NCI-H2227 (cell line): ENCODE results near the gene ASH1L.
"Not testable (repeated sequence)": the region's sequence is repeated elsewhere in the genome, so short reads cannot be mapped to it uniquely, and the experiment has no call there.

Experiments
- DNase-seq: peaks from one replicate; lab custom pipeline; 2025; ENCODE audit not compliant: unreplicated experiment; lab: John Stamatoyannopoulos, UW

ASH1L gene

GRCh38 chr1:155313261-155313660, 249.3 kb downstream of the ASH1L start:
- no peak for DNase-seq

- DNase-seq = no peak
These were observed 253.1 kb downstream of the ASH1L start for GRCh38 chr1:155309423-155310021.

DNA sequence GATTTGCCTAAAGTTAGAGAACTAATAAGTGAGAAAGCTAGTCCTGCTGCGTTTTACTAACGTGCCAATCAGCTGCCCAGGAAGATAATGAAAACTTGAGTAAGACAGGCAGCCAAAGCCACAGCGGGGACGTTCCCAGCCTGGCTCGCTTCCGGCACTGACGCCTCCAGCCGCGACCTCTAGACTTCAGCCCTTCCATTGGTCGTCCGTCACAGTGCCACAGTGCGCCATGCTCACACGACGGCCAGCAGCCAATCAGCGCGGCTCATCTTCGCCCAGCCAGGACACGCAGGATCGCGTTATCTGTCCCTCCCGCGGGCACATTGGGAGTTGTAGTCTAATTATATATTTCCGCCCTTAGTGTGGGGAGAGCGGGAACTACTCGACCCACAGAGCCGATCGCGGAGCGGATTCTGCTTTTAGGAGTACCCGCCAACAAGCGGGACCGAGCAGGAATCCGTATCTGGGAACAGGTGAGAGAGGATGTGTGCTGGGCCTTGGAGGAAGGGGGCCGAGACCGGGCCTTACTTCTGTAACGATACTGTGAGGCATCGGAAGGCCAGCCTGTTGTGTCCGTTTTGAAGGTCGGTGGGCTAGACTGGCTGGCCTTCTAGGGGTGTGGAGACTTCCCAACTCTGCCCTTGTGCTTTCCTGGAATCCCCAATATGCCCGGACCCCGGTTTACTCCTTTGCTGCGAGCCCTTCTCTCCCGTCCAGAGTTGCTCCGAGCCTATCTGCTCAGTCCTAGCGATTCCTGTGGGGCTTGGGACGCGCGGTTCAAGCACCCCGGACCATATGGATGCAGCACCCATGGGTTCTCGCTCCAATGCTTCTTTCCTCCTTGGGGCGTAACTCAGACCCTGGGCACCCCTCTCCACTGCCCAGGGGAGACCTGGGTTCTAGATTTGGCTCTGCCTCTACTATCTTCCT, 253.8 kb downstream of the ASH1L start, which contains the start of gene FDPS:
Gene FDPS (plus strand): TSS at position 374 of the 930 bp plus-strand sequence. CDS start 924 bp downstream, outside the sequence.
- peak; percentile 99 for DNase-seq

DNA sequence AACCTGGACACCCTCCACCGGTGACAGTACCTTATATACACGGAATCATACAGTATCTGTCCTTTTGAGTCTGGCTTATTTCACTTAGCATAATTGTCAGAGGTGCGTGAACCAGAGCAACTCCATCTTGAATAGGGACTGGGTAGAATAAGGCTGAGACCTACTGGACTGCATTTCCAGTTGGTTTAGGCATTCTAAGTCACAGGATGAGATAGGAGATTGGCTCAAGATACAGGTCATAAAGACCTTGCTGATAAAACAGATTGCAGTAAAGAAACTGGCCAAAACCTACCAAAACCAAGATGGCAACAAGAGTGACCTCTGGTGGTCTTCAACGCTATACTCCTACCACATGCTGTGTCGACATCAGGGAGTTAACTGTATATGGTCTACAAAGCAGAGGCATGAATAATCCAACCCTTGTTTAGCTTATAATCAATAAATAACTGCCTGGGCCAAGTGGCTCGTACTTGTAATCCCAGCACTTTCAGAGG, 255.3 kb downstream of the ASH1L start:
- peak; percentile 39 for DNase-seq

DNA sequence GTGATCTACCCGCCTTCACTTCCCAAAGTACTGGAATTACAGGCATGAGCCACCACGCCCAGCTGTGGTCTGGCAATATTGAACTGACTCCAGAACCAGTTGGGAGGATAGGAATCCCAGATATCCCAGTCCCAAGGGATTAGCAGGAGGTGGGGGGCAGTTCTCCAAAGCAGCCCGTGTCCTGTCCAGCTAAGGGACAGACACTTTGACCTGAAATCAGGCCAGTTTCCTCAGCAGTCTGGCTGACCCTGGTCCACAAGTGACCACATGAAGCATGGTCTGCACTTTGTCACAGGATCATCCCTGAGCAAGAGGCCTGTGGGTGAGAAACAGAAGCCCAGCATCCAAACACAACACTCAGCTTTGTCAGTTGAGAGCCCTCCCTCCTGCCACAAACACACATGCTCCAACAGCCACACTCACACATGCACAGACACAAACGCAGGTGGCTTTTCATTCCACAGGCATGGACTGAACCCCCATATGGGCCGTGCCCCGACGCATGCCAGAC, 256.7 kb downstream of the ASH1L start:
- DNase-seq = no peak

DNA sequence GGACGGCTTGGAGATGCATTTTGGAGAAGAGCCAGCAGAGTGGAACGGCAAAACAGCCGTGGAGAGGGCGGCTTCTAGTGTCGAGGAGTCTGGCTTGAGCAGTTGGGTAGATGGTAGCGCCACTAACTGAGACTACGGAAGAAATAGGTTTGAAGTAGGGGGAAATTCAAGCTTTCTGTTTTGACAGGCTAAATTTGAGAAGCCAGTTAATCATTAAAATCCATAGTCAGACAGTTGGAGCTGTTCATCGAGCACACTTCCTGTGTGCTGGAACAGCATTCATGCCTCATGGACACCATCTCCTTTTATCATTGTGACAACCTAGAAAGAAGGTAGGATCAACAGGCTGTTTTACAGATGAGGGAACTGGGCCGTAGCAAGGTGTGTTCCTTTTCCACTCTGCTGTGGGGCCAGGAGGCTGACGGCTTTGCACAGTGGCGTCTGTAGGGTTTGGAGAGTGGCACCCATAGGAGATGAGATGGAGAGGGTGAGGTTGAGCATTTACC, 258.0 kb downstream of the ASH1L start:
- DNase-seq = no peak

- DNase-seq = no peak
These were observed 261.2 kb downstream of the ASH1L start, which contains the start of gene PKLR for GRCh38 chr1:155301342-155301841. Gene PKLR (minus strand): TSS chr1:155301438. CDS start chr1:155301395, 43 bp downstream.

DNA sequence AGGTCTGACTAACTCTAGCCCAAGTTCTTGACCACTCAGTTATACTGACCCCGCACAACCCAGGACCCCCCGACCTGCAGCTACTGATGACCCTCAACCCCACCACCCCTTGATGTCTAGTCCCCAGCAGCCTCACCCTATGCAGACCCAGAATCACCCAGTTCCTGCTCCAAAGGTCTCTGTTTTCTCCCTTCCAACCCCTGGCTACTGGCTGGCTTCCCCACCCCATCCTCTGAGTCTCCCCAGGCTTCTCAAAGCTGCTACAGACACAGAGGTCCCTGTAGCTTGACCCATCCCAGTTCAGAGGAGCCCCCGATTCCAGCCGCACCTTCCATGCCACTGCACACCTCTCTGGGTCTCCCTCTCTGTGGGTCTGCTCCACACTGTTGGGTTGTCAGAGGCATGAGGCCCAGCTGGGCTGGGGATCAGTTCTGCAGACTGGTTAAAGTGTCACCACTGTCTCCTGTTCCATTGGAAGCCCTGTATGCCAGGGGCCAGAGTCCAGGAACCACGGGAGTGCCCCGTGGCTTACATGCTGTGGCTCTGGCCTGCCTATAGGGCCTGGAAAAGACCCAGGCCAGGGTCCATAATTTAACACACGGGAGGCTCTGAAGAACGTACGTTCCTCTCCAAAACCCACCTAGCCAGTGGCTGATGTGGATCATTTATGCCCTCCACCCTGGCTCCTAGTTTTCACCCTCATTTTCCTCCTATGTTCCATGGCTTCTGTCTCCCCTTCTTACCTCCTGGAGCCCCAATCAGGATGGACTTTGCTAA, 261.9 kb downstream of the ASH1L start:
- no peak for DNase-seq

DNA sequence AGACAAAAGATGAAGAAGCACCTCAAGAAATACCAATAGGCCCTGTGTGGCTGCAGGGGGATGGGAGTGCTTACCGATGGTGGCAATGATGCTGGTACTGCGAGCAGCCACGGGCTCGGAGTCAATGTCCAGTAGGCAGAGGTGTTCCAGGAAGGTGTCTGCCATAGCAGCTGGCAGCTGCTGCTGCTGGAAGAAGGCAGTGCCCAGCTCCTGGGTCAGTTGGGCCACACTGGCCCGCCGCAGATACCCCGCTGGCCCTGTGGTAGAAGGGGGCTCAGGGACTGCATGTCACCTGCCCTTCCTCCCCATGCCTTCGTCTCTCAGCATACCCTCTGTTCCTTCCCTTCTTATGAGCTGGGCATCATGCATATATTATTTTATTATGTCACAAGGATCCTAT, 262.6 kb downstream of the ASH1L start:
- DNase-seq = no peak

DNA sequence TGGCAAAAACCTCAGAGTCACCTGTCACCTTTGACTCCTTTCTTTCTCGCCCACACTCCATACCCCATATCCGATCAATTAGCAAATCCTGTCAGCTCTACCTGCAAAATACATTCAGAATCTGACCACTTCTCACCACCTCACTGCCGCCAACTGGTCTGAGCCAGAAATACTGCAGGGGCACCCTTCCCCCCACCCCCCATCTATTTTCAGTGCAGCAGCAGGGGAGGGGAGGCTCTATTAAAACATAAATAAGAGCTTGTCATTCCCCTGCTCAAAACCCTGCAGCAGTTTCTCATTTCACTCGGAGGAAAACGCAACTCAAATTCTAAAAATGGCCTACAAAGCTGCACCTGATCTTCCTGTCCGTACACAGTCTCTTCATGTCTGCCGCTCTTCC, 265.2 kb downstream of the ASH1L start:
- peak; percentile 23 for DNase-seq

GRCh38 chr1:155296661-155297060, 265.9 kb downstream of the ASH1L start:
- no peak for DNase-seq

- no peak for DNase-seq
These were observed 266.7 kb downstream of the ASH1L start for GRCh38 chr1:155295942-155296267.

DNA sequence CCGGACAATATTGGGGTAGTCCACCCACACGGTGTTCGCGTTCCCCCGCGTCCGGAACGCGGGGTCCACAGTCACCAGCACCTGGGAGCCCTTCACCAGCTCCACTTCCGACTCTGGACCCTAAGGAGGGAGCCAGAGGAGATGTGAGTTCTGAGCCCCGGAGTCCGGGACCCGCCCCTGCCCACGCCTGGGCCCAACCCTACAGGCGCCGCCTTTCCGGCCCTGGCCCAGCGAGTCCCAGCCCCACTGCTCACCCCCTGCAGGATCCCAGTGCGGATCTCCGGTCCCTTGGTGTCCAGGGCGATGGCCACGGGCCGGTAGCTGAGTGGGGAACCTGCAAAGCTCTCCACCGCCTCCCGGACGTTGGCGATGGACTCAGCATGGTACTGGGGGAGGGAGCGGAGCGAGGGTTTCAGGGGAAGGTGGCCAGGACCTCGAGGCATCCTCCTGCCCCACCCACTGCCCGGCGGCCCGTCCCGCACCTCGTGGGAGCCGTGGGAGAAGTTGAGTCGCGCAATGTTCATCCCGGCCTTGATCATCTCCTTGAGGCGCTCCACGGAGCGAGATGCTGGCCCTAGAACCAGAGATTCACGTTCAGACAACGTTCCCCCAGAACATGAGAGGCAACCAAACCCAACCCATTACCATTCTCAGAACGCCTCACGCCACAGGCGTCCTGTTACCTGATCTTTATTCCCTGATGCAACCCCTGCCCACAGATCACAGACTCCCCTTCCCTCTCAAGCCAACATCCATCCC, 267.2 kb downstream of the ASH1L start:
- no peak for DNase-seq

DNA sequence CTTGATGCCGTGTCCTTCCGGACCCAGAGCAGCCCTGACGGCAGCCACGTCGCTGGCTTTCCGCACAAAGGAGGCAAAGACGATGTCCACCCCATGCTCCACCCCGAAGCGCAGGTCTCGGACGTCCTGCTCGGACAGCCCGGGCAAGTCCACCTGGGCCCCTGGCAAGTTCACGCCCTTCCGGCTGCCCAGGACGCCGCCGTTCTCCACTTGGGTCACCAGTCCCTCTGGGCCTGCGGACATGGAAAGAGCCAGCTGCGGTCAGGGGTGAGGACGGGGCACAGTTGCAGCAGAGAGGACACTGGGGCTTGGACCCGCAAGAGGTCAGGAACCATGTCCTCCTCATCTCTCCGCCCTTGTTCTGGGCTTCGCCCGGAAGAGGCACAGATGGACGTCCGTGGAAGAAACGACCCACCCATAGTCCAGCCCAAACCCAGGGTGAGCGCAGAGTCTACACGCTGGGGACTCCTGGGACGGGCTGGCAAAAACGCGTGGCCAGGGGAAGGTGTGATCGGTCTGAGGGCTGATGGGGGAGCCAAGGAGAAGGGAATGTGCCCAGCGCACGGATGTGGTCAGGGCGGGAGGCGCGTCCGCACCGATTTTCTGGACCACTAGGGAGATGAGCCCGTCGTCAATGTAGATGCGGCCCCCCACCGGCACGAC, 268.0 kb downstream of the ASH1L start:
- no peak for DNase-seq

DNA sequence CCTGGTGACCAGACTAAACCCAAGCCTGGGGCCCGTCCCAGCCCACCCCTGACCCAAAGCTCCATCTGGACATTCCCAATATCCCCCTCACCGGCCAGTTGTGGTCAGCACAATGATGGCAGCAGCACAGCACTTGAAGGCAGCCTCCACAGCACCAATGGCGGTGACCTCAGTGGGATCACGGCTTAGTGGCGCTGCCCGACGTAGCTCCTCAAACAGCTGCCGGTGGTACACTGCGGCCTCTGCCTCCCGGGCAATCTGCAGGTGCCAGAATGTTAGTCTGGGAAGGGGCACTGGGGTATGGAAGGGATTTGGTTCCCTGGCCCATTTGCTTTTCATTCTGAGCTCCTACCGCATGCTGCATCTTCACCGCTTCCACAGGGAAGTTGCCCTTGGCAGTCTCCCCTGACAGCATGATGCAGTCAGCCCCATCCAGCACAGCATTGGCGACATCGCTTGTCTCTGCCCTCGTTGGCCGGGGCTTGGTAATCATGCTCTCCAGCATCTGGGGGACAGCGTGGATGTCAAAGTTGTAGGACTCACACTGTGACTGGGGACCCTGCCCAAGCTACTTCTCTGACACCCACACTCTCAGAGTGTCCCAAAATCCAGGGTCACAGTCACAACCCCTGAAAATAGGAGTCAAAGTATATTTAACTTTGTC, 269.4 kb downstream of the ASH1L start:
- DNase-seq = no peak

DNA sequence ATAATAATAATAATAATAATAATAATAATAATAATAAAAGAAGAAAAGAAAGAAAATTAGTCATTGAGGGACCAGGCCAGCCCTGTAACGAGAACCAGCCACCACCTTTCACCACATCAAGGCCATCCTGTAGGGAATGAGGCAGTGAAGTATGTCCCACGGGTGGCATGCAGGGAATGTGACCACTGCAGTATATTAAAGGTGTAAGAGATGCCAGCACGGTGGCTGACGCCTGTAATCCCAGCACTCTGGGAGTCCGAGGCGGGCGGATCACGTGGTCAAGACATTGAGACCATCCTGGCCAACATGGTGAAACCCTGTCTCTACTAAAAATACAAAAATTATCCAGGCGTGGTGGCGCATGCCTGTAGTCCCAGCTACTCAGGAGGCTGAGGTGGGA, 271.6 kb downstream of the ASH1L start:
- DNase-seq = not testable (repeated sequence)

- DNase-seq = no peak
These were observed 274.5 kb downstream of the ASH1L start for GRCh38 chr1:155287987-155288543.

DNA sequence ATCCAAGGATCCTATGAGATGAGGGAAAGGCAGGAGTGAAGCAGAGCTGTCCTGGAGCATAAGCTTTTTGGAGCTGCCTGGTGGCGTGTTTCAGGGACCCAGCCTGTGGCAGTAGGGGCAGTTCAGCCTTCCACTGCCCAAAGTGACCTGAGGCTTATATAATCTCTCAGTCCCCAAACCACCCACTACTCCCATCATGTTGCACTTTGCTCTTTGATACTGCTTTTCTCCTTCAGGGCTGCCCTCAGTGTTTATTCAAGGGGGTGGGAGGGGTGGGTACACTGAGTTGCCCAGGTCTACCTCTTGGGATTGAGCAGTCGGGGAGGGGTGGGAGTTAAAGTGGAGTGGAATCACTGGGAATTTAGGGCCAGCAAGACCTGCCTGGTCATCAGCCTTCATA, 276.1 kb downstream of the ASH1L start:
- DNase-seq = no peak

- DNase-seq = no peak
These were observed 277.0 kb downstream of the ASH1L start for GRCh38 chr1:155285631-155286044.
